H1 (cell line): ENCODE data around the gene CA7. TPM values are rescaled to one million over a fixed set of nuclear protein-coding genes. Genes with fewer than 3 reads are reported as not detected.

Source experiments
- EP300 ChIP-seq, 2 experiments: IDR thresholded peaks; 1 replicate in 1 of 2; 2 replicates in 1 of 2; pipeline ENCODE4 v1.6.1; 2011 to 2012; ENCODE audit warnings: low read depth in 2 of 2, low read length in 2 of 2, mild to moderate bottlenecking in 2 of 2, borderline replicate concordance in 1 of 2, inconsistent platforms in 1 of 2, moderate library complexity in 1 of 2
- YY1 ChIP-seq: IDR thresholded peaks from 2 replicates; pipeline ENCODE4 v1.6.1; 2011; ENCODE audit warnings: low read depth, mild to moderate bottlenecking, low read length
- polyA plus RNA-seq, 7 experiments: library from polyadenylated mRNA; depleted of rRNA in 3 of 7; stranded (reverse) in 5 of 7; unstranded in 2 of 7; fragments of >200 nt in 5 of 7; fragments of 200-250 nt in 2 of 7; gene quantifications; 1 replicate in 5 of 7; 2 replicates in 1 of 7; 4 replicates in 1 of 7; pipeline versions ENCODE4 v1.2.1 to v1.2.3, GENCODE V29; 2011 to 2013; ENCODE audit warnings: missing spikeins in 2 of 7, mixed read lengths in 2 of 7
- total RNA-seq: library from RNA; stranded (reverse); fragmentation: NEBNext Ultra II Directional; extraction: Animal tissue kit (Norgen Biotek cat#: 25700); gene quantifications from 2 replicates; pipeline ENCODE4 v1.2.1, GENCODE V29; 2021

Gene CA7
- total and polyA plus RNA-seq, 2 of the 8 experiments (the other 6 are each of a cell fraction or from before 2014, with no cell fraction given): 1.7 to 2.7 TPM

DNA sequence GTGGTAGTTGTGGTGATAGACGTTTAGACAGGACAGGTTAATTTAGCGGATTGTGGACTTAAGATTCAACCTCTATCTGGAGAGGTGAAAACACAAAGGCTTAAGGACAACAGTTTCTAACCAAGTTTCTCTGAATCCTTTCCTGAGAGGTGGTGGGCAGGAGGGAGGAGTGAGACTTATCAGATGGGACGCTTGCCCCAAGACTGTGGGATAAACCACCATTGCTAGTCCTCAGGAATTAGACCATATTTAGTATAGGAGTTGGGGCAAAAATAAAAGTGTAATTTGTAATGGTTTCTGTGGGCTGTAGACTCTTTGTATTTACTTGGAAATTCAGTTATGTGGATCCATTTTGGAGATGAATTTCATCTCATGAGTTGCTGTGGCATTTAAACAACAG, 42.7 kb downstream of the CA7 start (continued):
- TF ChIP-seq YY1 (no peak), EP300 (IDR thresholded peaks at IDR 0.05; ENCODE audit: borderline replicate concordance in 1 of 2, low read depth in 2 of 2, low read length in 2 of 2) (no peak)
- TF ChIP-seq, all 59 proteins: peak for 0
